Inflammatory macrophage treated with lipopolysaccharide for 4 hours (primary cell): Measurements from ENCODE around the gene RHBDF2.

ENCODE experiments used
- DNase-seq: peaks from one replicate; pipeline ENCODE4 v3.0.0-alpha.2; 2020

Gene RHBDF2

DNA sequence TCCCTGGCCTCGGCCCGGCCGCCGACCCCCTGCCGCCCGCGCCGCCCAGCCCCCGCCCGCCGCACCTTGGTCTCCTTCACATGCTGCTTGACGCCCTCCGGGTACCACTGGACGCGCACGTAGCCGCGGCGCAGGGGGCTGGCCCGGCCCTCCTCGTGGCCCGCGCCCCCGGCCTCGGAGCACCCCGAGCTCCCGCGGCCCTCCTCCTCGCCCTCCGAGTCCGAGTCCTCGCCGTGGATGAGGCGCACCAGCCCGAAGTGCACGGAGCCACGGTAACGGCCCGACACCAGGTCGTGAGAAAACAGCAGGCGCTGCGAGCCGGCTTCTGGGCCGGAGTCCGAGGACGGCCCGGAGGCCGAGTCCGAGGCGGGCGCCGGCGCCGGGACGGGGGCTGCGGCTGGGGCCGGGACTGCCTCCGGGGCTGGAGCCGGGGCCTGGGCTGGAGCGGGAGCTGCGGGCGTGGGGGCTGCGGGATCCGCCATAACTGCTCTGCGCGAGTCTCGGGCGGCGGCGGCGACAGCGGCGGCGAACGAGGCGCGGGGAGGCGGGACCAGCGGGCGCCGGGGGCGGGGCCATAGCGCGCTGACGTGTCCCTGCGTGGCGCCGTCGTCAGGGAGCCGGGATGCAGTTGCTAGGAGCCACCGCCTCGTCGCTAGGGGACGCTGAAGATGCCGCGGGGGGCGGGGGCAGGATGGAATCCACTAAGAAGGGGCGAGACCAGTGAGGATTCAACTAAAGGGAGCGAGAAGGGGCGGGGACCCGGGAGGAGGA is 48.4 kb downstream of the RHBDF2 start, which contains the start of gene UBE2O:
TSS of gene UBE2O (minus strand) at position 493 of the 771 bp plus-strand sequence. CDS start at position 482, 11 bp downstream.
- peak; percentile 85 for DNase-seq

DNA sequence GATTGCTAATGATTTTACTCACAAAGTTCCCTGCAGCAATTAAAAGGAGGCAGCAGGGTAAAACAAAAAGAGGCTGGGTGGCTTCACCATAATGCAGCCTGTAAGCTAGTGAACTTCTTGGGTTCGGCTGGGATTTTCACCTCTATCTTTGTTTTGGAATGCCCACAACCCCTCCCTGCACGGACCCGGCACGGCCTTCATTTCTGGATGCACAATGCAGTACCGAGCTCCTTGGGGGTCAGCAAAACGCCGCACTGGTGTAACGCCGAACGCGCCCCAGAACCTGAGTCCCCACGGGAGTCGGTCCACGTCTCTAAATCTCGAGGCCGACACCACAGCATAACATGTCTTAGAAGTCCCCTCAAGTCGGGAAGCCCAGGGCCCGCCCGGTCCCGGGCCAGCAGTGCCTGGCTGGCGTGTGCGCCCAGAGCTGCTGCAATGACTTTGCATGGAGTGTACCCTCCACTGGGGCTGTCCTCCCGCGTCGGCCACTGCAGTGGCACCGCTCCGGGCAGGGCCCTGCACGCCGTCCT is 49.0 kb downstream of the RHBDF2 start:
- DNase-seq, result peak; percentile 32

DNA sequence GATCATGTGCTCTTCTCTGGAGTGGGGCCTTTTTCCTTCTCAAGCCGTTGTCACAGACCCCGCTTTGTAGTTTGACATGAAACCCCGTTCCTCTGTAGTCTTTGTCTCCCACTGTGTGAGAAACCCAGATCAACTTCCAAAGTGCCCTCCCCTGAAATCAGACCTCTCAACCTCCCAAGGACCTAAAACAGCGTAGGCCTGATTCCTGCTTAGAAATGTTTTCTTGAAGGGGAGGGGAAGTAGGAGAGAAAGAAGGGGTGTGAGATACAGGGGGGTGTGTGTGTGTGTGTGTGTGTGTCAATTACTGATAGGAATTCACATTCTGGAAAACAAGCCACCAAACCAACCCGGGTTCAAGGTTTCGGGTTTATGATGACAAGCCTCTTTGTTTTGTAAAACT is 49.7 kb downstream of the RHBDF2 start:
- no peak for DNase-seq

DNA sequence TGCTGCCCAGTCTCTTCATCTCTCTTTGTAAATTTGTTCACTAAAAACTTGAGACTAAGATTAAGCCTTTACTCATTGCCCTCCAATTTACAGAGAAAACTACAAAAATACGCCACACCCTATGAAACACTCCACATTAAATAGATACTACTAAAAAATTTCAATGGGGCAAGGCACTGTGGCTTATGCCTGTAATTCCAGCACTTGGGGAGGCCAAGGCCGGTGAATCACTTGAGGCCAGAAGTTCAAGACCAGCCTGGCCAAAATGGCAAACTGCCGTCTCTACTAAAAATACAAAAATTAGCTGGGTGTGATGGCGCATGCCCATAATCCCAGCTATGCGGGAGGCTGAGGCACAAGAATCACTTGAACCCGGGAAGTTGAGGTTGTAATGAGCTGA is 52.1 kb downstream of the RHBDF2 start:
- DNase-seq, result no peak

DNA sequence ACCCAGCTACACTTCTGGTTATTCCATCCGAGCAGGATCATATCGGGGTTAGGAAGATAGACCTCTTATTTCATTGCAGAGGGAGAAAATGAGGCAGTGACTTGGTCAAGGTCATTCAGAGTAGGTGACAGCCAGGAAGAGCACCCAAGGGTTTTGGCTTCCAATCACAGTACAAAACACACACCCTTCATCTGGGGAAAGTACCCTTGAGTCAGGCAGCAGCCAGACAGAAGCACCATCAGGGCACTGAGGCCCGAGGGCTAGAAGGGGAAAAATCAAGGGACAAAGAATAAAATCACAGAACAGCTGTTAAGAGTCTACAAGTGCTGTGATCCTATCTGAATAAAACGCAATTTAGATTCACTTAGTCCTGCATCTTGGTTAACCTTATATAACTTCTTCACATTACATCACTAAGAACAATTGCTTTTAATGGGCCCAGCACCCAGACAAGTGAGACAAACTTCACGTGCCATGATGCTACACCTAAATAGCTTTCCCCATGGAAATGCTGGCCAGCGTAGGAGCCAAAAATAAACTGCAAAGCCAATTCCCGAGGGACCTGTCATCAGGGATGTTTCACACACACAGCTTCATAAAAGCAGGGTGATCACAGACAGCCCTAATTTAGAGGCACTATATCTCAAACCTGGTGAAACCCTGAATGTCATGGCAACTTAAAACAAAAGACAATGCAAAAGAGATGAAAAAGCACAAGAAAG is 53.1 kb downstream of the RHBDF2 start:
- DNase-seq, result no peak

DNA sequence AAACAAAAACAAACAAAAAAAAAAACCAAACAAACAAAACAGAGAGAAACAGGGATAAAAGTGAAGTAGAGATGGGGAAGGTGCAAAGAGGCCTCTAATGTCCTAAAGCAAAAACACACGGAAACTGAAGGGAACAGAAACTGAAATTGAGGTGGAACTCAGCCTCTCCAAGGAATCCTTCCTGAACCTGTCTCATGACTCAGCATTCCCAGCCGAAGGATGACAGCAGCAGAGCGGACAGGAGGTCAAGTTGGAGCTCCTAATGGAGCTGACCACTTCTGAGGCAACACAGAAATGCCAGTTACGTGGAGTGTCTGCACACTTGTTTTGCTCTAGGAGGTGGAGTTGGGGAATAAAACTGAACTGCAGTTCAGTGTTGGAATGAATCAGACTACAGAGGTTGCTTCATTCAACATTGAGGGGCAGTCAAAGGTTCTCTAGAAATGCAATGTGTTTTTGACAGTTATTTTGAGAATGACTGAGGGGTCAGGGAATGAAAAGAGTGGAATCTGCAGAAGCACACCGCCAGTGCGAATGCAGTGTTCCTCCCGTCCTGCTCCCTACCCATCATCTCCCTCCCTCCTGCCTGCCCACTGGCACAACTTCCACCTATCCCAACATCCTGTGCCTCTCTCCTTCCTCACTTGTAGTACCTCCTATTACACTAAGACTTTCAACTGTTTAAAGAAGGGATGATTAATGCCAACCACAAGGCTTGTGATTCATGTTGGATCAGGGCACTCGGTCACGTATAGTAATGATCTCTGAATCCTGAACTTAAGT is 54.6 kb downstream of the RHBDF2 start:
- peak; percentile 45 for DNase-seq

DNA sequence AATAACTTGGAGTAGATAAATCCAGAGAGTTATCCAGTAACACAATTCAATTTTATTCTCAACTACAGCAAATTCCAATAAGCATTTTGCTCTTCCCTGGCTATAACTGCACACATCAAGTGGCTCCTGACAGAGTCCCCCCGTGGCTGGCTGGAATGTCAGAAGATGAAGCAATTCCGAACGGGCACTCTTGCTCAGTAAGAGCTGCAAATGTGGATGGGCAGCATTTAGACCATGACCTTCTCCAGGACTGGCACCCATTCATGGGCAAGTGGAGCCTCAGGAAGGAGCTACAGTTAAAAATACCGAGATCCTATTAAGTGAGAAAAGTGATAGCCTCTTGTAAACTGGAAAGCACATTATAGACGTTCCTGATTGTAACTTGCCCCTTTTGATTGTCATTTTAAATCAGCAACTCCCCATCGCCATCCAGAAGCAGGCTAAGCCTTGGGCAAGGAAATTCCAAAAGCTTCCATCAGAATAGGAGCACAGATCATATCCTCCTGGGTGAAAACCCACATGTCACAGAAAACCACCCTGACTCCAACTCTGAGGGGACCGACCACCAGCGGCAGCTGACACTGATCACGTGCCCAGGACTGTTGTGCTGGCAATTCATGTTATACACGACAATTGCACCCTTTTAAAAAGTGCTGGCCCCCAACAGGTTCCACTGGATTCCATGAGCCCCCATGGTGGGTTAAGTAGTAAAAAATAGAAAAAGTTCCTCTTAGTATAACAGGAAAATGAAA is 55.4 kb downstream of the RHBDF2 start:
- DNase-seq, result no peak

DNA sequence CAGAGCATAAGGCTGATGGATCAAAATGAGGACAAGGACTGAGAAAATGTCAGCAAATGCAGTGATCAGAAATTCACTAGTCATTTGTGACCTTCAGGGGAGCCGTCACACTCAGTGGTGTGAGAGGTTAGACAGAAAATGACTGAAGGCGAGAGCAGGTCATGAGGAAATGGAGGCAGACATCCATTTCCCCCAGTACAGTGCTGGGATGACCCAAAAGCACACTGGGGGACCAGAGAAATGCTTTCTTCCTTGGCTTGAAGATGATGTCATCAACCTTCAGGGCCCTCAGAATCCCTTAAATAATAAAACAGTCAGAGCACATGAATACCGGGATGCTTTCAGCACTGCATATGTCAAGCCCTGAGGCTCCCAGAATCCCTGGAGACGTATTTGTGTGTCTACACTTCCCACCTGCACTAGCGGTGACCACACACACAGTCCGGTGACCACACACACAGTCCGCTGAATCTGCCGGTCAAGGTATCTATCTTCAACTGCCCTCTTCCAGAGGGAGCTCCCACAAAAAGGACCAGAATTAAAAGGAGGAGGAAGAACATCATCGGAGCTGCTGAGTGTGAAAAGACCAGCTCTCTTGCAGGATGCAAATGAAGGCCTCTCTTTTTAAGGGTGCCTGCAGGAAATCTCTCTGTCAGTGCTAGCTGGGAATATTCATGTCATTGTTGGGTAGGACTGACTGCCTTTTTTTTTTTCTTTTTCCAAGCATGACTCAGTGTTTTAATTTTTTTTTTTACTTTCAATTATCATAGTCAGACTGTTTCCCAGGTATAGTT is 56.5 kb downstream of the RHBDF2 start:
- DNase-seq, result no peak

DNA sequence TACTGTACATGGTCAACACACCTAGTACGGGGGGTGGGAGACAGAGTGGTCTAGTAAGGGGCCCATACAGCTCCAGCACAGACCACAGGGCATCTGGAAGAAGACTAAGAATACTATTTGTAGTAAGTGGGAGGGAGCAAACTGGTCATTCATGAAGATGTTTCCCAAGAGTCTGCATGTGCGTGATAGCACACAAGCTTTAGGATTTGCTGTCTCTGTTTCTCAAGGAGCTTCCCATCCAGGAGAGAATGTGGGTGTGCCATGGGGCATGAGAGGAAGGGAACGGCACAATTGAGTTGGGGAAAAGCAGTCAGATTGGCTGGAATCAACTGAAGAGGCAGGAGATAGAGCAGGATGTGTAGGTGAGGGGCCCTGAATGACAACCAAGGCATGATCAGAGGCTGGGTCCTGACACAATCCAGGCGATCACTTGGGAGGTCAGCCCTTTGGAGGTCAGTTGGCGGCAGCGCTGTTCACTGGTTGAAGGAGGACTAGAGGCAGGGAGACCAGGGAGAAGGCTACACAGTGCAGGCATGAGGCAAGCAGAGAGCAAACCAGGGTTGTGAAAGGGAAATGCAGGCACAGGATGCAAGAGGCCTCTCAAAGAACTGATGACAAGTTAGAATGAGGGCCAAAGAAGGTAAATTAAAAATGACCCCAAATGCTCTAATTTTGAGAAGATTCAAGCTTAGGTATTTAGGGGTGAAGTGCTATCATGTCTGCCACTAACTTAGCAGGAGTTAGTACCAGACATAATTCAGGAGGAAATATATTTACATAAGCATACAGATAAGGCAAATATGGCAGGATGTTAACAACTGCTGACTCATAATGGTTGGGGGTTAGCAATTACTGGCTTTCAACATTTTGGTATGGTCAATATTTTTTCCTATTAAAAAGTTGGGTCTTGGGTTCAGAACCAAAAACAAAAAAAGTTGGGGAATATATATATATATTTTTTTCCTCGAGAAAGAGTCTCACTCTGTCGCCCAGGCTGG is 58.6 kb downstream of the RHBDF2 start:
- DNase-seq, result no peak

DNA sequence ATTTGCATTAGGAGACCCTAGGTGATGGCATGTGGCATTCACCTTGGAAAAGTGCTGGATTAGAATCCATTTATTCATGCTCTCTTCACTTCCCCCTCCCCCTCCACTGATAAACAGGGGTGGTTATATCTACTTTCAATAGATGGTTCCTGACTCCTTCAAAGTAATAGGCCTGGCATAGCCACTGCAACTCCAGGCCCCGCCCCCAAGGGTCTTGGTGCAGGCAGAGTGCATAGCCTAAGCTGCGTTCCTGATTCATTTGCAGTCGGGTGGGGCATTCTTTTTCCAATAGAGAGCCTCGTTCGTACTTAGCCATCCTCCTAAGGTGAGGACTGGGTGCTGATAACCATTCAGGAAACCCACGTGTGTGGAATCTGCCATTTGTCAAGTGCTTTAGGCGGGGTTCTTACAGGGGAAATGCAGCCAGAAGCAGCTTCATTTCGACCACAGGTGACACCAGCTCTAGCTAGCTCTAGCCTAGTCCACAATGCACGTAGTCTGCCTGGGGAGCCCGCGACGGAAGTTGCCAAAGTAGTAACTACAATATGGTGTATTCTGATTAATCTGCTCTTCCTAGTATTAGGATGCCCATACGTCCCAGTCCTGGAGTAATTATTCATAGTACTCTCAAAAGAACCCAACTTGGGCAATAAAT is 59.4 kb downstream of the RHBDF2 start:
- DNase-seq, result no peak

DNA sequence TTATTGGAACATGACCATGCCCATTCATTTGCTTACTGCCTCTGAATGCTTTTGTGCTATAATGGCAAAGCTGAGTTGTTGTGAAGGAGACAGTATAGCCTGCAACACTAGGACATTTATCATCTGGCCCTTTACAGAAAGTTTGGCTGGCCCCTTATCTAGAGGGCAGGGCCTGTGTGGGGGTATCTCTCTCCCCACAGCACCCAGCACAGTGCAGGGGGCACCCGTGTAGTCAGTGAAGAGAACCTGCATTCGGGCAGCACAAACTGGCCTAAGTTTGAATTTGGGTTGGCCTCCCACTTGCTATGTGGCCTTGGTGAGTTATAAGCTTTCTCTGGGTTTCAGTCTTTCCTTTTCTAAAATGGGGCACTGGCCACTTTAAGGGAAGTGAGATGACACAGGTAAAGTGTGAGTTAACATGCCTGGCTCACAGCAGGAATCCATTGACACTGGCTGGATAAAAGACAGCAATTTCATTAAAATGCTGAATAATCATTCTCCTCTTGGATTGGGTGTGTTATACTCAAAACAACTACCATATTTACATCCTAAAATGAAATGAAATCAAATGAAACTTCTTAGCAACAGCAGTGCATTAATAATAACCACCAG is 60.4 kb downstream of the RHBDF2 start:
- no peak for DNase-seq

DNA sequence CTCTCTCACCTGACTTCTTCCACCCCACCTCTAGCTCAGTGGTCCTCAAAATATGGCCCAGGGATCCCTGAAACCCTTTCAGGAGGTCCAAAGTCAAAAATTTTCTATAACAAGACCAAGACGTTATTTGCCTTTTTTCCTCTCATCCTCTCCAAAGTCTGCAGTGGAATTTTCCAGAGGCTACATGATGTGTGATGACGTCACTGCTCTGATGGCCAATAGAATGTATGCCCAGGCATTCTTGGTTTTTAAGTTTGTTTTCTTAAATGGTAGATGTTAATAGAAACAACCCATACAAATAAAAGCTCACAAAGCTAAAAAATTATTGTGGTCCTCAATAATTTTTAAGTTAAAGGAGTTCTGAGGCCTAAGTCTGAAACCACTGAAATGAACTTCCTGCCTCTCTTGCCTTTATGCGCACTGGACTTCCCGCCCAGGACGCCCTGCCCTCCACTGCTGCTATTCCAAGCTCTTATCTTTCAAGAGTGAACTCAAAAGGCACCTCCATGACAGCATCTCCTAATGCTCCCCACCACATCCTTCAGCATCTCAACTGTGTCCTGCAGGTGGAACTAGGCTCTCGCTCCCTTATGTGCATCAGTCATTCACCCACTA is 61.8 kb downstream of the RHBDF2 start:
- DNase-seq, result no peak

DNA sequence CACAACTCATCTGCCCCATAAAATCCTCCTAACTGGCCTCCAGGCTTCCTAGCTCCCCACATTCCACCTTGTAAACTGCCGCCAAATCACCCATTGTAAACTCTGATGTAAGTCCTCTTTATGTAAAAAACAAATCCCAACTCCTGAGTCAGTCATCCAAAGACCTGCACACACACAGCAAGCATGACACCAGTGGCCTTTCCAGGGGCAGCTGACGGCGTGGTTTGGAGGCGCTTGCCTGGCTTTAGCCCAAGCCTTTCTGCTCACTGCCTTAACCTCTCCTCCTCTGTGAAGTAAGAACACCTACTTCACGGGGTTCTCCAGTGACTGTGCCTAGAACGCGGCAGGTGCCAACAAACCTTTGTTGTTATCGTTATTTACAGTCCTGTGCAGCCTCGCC is 62.3 kb downstream of the RHBDF2 start:
- DNase-seq, result no peak

DNA sequence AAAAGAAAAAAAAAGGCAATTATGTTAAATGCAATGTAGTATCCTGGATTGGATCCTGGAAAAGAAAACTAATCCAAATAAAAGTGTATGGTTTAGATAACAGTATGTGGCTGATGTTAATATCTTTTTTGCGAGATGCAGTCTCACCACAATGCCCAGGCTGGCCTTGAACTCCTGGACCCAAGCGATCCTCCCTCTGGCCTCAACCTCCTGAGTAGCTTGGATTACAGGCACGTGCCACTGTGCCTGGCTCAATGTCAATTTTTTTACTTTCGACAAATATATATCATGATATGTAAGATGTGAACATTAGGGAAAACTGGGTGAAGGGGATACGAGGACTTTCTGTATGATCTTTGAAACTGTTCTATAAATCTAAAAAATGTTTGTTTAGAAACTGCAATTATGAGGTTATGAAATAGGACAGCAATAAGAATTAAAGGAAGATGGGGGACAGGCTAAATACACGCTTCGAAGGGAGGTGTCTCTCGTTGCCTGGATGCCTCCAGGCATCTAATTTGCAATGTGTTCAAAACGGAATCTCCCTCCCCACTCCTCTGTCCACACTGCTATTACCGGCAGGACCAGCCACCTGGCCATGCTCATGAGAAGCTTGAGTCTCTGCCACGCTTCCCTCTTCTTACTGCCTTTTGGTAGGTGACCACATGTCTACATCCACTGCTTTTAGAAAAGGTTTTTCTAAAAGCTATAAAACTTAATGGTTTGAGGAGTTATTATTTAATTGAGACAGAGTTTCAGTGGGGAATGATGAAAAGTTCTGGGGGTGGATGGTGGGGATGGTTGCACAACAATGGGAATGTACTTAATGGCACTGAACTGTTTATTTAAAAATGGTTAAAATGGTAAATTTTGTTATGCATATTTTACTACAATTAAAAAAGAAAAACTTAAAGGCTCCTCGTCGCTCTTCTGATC is 63.5 kb downstream of the RHBDF2 start:
- DNase-seq, result no peak

DNA sequence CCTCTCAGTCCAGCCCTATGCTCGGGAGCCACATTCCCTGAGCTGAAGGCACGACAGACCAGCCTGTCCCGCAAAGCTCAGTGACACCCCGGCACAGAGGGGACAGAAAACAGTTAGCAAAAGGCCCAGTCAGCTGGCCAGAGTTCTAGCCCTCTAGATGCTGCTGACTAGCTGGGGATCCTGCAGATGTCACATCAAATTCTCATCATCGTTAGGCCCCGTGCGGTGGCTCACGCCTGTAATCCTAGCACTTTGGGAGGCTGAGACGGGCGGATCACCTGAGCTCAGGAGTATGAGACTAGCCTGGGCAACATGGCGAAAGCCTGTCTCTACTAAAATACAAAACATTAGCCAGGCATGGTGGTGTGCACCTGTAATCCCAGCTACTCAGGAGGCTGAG is 65.5 kb downstream of the RHBDF2 start:
- no peak for DNase-seq

DNA sequence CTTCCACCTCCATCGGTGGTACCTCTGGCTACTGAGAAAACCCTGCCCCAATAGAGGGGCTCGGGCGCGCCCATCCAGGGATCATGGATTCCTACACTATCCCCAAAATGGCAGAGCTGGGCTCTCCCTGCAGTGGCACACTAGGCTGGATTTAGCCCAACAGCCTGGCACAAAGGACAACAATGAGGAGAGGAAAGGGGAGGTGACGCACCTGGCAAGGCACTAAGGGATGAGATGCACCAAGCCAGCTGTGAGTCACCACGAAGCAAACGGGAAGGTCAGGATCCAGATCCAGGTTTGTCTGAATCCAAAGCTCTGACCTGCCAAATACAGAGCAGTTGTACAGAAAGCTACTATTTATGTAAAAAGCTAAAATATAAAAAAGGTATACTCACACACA is 66.4 kb downstream of the RHBDF2 start:
- DNase-seq, result no peak

DNA sequence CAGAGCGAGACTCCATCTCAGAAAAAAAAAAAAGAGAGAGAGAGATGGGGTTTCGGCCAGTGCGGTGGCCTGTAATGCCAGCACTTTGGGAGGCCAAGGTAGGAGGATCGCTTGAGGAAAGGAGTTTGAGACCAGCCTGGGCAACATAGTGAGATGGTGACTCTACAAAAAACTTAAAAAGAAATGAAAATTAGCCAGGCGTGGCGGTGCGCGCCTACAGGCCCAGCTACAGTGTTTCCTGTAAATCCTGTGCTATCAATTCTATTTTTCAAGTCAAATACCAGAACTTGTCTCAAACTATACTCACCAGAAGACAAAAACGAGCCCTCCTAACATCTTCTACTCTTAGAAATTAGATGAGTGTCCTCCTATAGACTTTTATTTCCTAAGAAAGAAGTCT is 67.5 kb downstream of the RHBDF2 start:
- DNase-seq, result no peak
